OCI-LY1 (cell line): ENCODE results near the gene SMIM9.

Experiments
- H2AFZ ChIP-seq: fragments of 200-600 bp; sonication (generic), shearing (Covaris generic); 2 replicates; pipeline ENCODE4 v1.6.0; 2014; ENCODE audit warnings: antibody characterized with exemption, mild to moderate bottlenecking, low read length
- H3F3A ChIP-seq: fragments of 200-600 bp; sonication (generic), shearing (Covaris generic); 2 replicates; pipeline ENCODE4 v1.6.0; 2014; ENCODE audit warnings: mild to moderate bottlenecking, antibody characterized with exemption, low read length, moderate library complexity; ENCODE audit not compliant: insufficient read depth
- H3K27ac ChIP-seq: fragments of 200-600 bp; sonication (generic); 2 replicates; pipeline ENCODE4 v1.5.1; 2014; ENCODE audit warnings: low read length, mixed run types, mild to moderate bottlenecking, low read depth; ENCODE audit not compliant: poor library complexity, severe bottlenecking
- H3K27me3 ChIP-seq: fragments of 200-600 bp; sonication (generic); 2 replicates; pipeline ENCODE4 v1.6.0; 2014; ENCODE audit warnings: antibody characterized with exemption, mild to moderate bottlenecking, low read length, moderate library complexity; ENCODE audit not compliant: insufficient read depth
- H3K36me3 ChIP-seq: fragments of 200-600 bp; sonication (generic); 2 replicates; pipeline ENCODE4 v1.6.1; 2014; ENCODE audit warnings: mild to moderate bottlenecking, antibody characterized with exemption, low read length, moderate library complexity, mixed read lengths; ENCODE audit not compliant: insufficient read depth
- H3K4me1 ChIP-seq: fragments of 200-600 bp; sonication (generic); 2 replicates; pipeline ENCODE4 v1.5.1; 2014; ENCODE audit warnings: mild to moderate bottlenecking, low read length, moderate library complexity; ENCODE audit not compliant: insufficient read depth, severe bottlenecking
- H3K4me2 ChIP-seq: fragments of 200-600 bp; sonication (generic), shearing (Covaris generic); 2 replicates; pipeline ENCODE4 v1.6.1; 2014; ENCODE audit warnings: low read length
- H3K4me3 ChIP-seq: fragments of 200-600 bp; sonication (generic); 2 replicates; pipeline ENCODE4 v1.5.1; 2014; ENCODE audit warnings: low read length, low read depth, mild to moderate bottlenecking, mixed read lengths; ENCODE audit not compliant: poor library complexity, severe bottlenecking
- H3K79me2 ChIP-seq: fragments of 200-600 bp; shearing (Covaris generic); 2 replicates; pipeline ENCODE4 v1.6.1; 2016; ENCODE audit warnings: mixed run types, low read length, mixed read lengths; ENCODE audit not compliant: insufficient read depth
- H3K9ac ChIP-seq: fragments of 200-600 bp; sonication (generic), shearing (Covaris generic); 2 replicates; pipeline ENCODE4 v1.6.1; 2014; ENCODE audit warnings: mild to moderate bottlenecking, low read length, mixed read lengths
- H3K9me2 ChIP-seq: fragments of 200-600 bp; sonication (generic), shearing (Covaris generic); 2 replicates; pipeline ENCODE4 v1.6.1; 2014; ENCODE audit warnings: low read depth, mild to moderate bottlenecking, low read length, mixed read lengths
- H3K9me3 ChIP-seq: fragments of 200-600 bp; shearing (Covaris generic); 2 replicates; pipeline ENCODE4 v1.6.1; 2014; ENCODE audit warnings: low read length, mixed read lengths
- H4K20me1 ChIP-seq: fragments of 200-600 bp; sonication (generic), shearing (Covaris generic); 2 replicates; pipeline ENCODE4 v1.6.0; 2016; ENCODE audit warnings: mild to moderate bottlenecking, low read length; ENCODE audit not compliant: insufficient read depth
- EZH2 ChIP-seq: fragments of 200-600 bp; sonication (generic), shearing (Covaris generic); IDR thresholded peaks from 2 replicates; pipeline ENCODE4 v1.8.0; 2017; ENCODE audit warnings: borderline replicate concordance, mixed run types, mild to moderate bottlenecking, antibody characterized with exemption, low read length, moderate library complexity, mixed read lengths
- TF ChIP-seq, protein P1 (sequence below): fragments of 200-600 bp; sonication (generic), shearing (Covaris generic); IDR thresholded peaks from 2 replicates; pipeline ENCODE4 v1.5.1; 2017; ENCODE audit warnings: mild to moderate bottlenecking, antibody characterized with exemption, low read length, moderate library complexity, mixed read lengths

SMIM9 gene

DNA sequence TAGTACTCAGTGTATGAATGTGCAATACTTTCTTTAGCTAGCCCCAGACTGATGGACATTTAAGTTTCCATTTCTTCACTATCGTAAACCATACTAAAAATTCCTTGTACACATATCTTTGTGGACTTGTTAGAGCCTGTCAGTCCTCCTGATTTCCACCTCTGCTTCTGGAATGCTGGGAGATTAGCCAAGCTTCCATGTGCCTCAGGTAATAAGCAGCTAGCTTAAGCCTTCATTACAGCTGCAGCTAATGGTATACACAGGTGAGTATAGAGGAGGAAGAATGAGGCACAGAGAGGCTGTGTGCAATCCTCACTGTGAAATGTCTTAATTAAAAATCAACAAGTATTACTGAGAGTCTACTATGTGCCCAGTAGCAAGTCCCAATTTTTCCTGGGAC is 9.8 kb downstream of the SMIM9 start:
- Histone ChIP-seq H3K9ac (no peak overlapping the region), H4K20me1 (no peaks in the 10 kb centered on the region), H3K36me3 (no peaks in the 10 kb centered on the region), H3K9me2 (no peaks in the 10 kb centered on the region), H3K9me3 (no peaks in the 10 kb centered on the region), H3K27ac (no peak overlapping the region), H3K4me2 (no peak overlapping the region), H3K4me1 (peaks cover 17% of the 10 kb centered on the region), H3F3A (no peaks in the 10 kb centered on the region), H3K4me3 (no peak overlapping the region), H3K79me2 (no peaks in the 10 kb centered on the region), H3K27me3 (no peaks in the 10 kb centered on the region), H2AFZ (no peak overlapping the region)
- TF ChIP-seq EZH2: no peak
- TF ChIP-seq, protein P1, sequence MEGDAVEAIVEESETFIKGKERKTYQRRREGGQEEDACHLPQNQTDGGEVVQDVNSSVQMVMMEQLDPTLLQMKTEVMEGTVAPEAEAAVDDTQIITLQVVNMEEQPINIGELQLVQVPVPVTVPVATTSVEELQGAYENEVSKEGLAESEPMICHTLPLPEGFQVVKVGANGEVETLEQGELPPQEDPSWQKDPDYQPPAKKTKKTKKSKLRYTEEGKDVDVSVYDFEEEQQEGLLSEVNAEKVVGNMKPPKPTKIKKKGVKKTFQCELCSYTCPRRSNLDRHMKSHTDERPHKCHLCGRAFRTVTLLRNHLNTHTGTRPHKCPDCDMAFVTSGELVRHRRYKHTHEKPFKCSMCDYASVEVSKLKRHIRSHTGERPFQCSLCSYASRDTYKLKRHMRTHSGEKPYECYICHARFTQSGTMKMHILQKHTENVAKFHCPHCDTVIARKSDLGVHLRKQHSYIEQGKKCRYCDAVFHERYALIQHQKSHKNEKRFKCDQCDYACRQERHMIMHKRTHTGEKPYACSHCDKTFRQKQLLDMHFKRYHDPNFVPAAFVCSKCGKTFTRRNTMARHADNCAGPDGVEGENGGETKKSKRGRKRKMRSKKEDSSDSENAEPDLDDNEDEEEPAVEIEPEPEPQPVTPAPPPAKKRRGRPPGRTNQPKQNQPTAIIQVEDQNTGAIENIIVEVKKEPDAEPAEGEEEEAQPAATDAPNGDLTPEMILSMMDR: no peak

DNA sequence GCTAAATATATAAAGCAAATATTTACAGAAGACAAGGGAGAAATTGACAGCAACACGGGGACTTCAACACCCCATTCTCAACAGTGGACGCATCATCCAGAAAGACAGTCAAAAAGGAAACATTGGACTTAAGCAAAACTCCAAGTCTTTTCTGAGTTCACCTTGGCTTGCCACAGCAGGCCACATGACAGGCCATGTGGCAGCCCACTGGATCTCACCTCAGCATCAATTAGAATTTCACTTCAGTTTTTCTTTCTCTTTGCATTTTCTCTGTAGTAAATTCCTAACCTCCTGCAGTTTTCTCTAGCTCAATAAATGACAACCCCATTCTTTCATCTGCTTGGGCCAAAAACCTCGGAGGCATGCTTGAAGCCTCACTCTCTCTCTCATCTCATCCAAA is 12.4 kb downstream of the SMIM9 start:
- no peaks in the 10 kb centered on the region for H3K9me2 ChIP-seq
- H4K20me1 ChIP-seq: no peaks in the 10 kb centered on the region
- H3K36me3 ChIP-seq: no peaks in the 10 kb centered on the region; the same call in 1 of the 2 replicates
- H2AFZ ChIP-seq: no peak overlapping the region
- no peaks in the 10 kb centered on the region for H3K79me2 ChIP-seq
- TF ChIP-seq, protein P1: no peak
- no peaks in the 10 kb centered on the region for H3K9me3 ChIP-seq
- H3K4me2 ChIP-seq: no peak overlapping the region
- H3F3A ChIP-seq: no peaks in the 10 kb centered on the region
- no peak overlapping the region for H3K27ac ChIP-seq
- no peaks in the 10 kb centered on the region for H3K27me3 ChIP-seq
- peaks cover 18% of the 10 kb centered on the region for H3K4me1 ChIP-seq
- no peak overlapping the region for H3K9ac ChIP-seq
- no peak overlapping the region for H3K4me3 ChIP-seq

DNA sequence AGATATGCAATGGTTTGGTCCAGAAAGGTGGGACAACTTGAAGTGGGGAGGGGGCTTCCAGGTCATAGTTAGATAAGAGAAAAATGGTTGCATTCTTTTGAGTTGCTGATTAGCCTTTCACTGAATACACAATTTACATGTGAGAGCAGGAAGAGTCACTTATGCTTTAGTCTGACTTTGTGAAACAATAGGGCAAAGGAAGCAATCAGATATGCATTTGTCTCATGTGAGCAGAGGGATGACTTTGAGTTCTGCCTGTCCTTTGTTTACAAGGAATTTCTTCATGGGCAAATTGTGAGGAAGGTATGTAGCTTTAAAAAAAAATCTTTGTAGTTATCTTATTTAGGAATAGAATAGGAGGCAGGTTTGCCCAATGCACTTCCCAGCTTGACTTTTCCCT is 12.9 kb downstream of the SMIM9 start:
- Histone ChIP-seq H3K36me3 (no peaks in the 10 kb centered on the region; the same call in 1 of the 2 replicates), H3K79me2 (no peaks in the 10 kb centered on the region), H2AFZ (no peak overlapping the region), H4K20me1 (no peaks in the 10 kb centered on the region), H3K4me3 (no peak overlapping the region), H3K4me2 (no peak overlapping the region), H3K27ac (no peak overlapping the region), H3K9me2 (no peaks in the 10 kb centered on the region), H3K4me1 (peaks cover 18% of the 10 kb centered on the region), H3K27me3 (no peaks in the 10 kb centered on the region), H3K9me3 (no peaks in the 10 kb centered on the region), H3K9ac (no peak overlapping the region), H3F3A (no peaks in the 10 kb centered on the region)
- TF ChIP-seq, protein P1: no peak
- TF ChIP-seq EZH2: no peak
